Left renal cortex interstitium (tissue), 4 donors: ENCODE measurements around the gene PAPSS2. TPM values are rescaled to one million over a fixed set of nuclear protein-coding genes. Genes with fewer than 3 reads are reported as not detected.

Experiments
- DNase-seq, 4 donors: peaks; one replicate each; pipeline ENCODE4 v3.0.0-alpha.2; 2013; ENCODE audit warnings: low read depth in 4 of 4, low spot score in 2 of 4, missing footprints in 1 of 4
- polyA plus RNA-seq, 4 donors: library from polyadenylated mRNA; unstranded; fragments of 120-200 nt; gene quantifications; one replicate each; pipeline ENCODE4 v1.2.1, GENCODE V29; 2013; ENCODE audit not compliant: insufficient read length in 4 of 4

The PAPSS2 gene
- polyA plus RNA-seq, 4 donors, result 35.3 to 51.3 (median 45.4) TPM

DNA sequence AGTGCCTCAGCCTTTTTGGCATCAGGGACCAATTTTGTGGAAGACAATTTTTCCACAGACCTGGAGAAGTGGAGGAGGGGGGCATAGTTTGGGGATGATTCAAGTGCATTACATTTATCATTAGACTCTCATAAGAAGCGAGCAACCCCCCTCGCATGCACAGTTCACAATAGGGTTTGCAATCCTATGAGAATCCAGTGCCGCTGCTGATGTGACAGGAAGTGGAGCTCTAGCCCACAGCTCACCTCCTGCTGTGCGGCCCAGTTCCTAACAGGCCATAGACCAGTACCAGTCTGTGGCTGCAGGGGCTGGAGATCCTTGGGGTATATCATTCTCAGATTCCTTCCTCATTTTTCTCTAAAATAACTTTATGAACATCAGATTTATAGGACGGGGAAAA lies 107.6 kb downstream of the PAPSS2 start:
- DNase-seq, result no peak

DNA sequence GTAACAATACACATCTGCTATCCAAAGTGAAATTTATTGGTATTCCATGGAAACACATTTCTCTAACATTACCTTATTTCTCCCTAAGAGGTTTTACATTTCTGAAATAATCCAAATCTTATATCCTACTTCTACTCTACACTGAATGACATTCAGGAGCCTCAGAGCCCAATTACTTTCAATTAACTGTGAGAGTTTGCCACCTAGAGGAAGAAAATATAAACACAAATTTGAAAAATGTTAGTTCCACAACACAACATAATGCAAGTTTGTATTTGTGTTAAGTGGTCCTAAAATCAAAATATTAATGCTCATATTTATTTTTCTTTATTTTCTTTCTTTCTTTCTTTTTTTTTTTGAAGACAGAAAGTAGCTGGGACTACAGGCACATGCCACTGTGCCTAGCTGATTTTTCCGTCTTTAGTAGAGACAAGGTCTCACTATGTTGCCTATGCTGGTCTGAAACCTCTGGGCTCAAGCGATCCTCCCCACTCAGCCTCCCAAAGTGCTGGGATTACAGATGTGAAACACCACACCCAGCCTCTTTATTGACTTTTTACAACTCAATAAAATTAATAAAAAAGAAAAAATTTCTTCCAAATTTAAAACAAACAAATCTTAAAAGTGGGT lies 112.3 kb downstream of the PAPSS2 start:
- no peak for DNase-seq

DNA sequence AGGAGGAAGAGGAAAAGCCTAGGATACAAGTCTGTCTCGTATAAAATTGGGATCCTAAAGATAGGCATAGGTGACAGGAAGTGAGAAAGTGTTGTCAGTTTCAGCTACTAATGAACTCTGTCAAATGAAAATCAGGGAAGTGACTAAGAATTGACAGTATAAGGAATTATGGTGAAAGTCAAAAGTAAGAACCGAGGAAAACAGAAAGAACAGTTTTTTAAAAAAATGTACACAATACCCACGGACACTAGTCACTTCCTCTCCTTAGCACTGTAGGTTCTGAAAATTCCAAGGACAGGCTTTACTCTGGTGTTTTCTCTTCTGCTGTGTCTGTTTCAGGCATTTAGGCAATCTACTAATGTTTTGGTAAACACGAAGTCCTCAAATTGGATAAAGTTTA lies 116.1 kb downstream of the PAPSS2 start:
- no peak for DNase-seq

DNA sequence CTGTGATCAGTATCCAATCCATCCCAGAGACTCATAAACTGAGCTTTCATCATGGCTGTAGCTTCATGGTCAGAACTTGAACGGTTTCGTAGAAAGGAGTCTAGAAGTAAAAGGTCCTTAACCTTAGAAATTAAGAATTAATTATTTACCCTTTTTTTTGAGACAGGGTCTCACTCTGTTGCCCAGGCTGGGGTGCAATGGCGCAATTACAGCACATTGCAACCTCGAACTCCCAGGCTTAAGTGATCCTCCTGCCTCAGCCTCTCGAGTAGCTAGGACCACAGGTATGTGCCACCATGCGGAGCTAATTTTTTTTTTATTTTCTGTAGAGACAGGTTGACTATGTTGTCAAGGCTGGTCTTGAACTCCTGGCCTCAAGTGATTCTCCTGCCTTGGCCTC lies 116.7 kb downstream of the PAPSS2 start:
- no peak for DNase-seq

DNA sequence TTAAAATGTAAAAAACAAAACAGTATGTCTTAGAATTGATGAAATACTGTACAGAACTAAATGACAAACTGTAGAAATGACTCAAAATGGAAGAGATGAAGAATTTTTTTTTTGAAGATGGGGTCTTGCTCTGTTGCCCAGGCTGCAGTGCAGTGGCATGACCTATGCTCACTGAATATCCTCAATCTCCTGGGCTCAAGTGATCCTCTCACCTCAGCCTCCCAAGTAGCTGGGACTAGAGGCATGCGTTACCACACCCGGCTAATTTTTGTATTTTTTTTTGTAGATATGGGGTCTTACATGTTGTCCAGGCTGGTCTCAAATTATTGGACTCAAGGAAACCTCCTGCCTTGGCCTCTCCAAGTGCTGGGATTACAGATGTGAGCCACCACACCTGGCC lies 121.9 kb downstream of the PAPSS2 start:
- DNase-seq, result no peak

DNA sequence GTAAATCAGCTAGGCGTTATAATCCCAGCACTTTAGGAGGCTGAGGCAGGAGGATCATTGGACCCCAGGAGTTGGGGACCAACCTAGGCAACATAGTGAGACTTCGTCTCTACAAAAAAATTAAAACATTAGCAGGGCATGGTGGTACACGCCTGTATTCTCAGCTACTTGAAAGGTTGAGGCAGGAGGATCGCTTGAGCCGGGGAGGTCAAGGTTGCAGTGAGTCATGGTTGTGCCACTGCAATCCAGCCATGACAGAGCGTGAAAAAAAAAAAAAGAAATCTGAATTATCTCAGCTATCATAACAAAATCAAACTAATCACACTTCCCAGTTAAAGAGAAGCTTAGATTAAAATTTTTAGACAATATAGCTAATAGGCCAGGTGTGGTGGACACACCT lies 123.0 kb downstream of the PAPSS2 start:
- no peak for DNase-seq

DNA sequence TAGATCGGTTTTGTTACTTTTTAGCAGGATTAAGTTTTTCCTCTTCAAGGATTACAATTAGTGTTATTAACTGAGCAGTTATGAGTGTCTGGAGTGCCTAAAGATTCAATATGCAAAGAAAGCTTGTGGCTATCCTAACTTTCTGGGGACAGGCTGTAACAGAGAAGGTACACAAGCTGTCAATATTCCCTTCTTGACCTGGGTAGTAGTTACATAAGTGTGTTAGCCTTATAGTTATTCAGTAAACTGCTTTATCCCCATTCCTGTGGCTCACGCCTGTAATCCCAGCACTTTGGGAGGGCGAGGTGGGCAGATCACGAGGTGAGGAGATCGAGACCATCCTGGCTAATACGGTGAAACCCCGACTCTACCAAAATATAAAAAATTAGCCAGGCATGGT lies 126.7 kb downstream of the PAPSS2 start:
- no peak for DNase-seq

DNA sequence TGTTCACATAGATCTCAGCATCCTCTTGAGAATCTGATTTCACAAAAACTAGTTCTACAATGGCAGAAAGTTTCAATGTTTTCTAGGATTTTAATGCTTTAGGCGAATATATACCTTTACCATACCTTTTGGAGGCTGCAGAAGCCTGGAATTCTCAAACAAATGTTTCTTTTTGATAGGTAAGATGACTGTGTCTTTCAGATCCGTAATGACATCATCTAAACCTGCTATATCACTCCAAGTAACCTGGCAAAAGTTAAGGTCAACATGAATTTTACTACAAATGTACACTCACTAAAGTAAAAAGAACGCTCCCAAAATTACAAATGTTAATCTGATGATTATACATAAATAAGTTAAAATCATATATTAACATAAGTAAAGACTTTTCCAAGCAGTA lies 130.5 kb downstream of the PAPSS2 start:
- no peak for DNase-seq

DNA sequence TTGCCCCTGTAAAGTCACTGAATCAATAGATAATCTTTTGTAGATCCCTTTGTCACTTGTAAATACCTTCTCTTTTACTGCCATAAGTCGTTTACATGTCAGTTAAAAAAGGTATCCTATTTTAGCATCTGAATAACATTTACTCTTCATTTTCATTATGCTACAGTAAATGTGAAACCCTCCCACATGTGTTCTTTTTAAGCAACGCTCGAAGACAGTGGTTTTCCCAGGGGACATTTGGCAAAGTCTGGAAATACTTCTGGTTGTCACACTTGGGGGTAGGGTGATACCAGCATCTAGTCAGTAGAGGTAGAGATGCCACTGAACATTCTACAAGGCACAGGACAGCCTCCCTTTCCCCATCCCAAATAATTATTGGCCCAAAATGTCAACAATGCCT lies 134.6 kb downstream of the PAPSS2 start:
- DNase-seq, result no peak

Other genes starting within 250 kb of the PAPSS2 start
- 10 to 100 TPM; 35.1 to 42.9 (median 38.6) TPM for gene MINPP1, start 155.0 kb upstream of the PAPSS2 start, polyA plus RNA-seq
- 10 to 100 TPM; 46.6 to 69.9 (median 58.1) TPM for gene ATAD1, start 158.3 kb downstream of the PAPSS2 start, polyA plus RNA-seq
- 1 to 10 TPM; 1.5 to 1.7 (median 1.6) TPM for gene KLLN, start 203.7 kb downstream of the PAPSS2 start, polyA plus RNA-seq
- gene PTEN, start 203.7 kb downstream of the PAPSS2 start, polyA plus RNA-seq, result 10 to 100 TPM; 58.3 to 80.4 (median 67.6) TPM